G401 (cell line): Measurements from ENCODE around the gene PDE6B. TPM values are rescaled to one million over a fixed set of nuclear protein-coding genes. Genes with fewer than 3 reads are reported as not detected.

Source experiments
- DNase-seq: peaks from one replicate; pipeline ENCODE4 v3.0.0-alpha.2; 2015; ENCODE audit warnings: low spot score
- in situ Hi-C: cut with HindIII; loops from 2 replicates; pipeline ENCODE4 v1.10.0; 2016; ENCODE audit warnings: low sequenced_read_pairs, mixed read lengths
- total RNA-seq: library from RNA; depleted of rRNA; stranded (reverse); fragments of >200 nt; shearing (Covaris generic); gene quantifications from 2 replicates; pipeline ENCODE4 v1.2.3, GENCODE V29; 2014

The PDE6B gene
- total RNA-seq, 1 experiment from 2014 or later: 1.0 TPM

DNA sequence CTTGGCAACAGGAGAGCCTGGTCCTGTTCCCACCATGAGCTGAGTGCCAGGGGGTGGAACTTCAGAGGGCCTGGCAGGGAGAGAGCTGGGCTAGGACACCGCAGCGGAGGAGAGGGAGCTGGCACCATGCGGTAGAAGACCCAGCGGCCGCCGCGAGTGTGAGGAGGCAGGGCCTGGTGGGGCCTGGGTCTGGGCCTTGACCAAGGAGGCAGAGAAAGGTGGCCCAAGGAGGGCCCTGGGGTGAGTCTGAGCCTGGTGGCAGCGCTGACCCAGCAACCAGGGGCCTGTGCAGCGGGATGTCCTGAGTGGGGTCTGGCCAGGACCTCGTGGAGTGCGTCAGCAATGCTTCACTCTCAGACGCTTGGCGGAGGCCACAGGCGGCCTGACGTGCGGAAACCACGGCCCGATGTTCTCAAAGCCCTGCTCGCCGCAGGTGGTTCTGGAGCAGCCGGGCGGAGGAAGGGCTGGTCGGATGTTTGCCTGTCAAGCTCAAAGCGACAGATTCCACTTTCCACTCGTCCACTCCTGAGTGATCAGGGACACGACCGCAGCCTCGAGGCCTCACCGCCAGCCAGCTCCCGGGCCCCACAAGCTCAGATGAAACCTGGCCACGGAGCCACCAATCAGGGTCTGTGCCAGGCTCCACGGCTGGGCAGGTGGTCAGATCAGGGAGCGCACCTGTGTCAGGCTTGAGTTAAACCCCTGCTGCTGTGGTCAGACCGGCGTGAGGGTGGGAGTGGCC, 27.9 kb downstream of the PDE6B start:
- in situ Hi-C loops: no loop called here
- DNase-seq: no peak

DNA sequence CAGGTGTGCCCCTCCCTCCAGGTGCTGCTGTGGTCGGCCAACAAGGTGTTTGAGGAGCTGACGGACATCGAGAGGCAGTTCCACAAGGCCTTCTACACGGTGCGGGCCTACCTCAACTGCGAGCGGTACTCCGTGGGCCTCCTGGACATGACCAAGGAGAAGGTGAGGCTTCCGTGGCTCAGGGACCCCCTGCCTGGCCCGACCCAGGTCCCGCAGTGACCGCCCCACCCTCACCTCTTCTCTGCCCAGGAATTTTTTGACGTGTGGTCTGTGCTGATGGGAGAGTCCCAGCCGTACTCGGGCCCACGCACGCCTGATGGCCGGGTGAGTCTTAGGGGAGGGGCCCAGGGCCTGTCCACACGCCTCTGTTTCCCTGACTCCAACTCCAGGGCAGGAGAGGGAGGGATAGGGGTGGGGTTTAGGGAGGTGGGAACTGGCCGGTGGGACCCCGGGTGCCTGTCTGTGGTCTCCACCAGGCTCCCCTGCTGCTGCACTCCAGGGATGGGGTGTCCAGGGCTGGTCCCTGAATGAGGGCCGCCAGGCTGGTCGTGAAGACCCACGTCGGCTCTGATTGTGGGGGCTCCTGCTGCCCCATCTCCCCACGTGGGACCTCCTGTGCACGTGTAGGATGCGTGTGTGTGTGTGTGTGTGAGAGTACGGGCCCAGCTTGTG, 28.6 kb downstream of the PDE6B start:
- DNase-seq: no peak
- in situ Hi-C loops: no loop called here

DNA sequence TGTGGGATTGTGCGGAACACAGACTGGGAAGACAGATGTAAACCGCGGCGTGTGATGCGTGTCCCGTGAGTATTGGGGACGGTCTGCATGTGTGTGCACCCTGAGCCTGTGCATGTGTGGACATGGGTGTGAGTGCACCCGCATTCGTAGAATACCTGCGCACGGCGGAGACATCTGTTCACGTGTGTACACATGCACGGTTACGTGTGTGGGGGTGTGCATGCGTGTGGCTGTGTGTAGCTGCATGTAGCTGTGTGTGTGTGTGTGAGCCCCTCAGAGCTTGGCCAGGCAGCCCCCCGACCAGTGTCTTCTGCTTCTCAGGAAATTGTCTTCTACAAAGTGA, 29.1 kb downstream of the PDE6B start:
- DNase-seq: no peak
- in situ Hi-C loops: no loop called here

DNA sequence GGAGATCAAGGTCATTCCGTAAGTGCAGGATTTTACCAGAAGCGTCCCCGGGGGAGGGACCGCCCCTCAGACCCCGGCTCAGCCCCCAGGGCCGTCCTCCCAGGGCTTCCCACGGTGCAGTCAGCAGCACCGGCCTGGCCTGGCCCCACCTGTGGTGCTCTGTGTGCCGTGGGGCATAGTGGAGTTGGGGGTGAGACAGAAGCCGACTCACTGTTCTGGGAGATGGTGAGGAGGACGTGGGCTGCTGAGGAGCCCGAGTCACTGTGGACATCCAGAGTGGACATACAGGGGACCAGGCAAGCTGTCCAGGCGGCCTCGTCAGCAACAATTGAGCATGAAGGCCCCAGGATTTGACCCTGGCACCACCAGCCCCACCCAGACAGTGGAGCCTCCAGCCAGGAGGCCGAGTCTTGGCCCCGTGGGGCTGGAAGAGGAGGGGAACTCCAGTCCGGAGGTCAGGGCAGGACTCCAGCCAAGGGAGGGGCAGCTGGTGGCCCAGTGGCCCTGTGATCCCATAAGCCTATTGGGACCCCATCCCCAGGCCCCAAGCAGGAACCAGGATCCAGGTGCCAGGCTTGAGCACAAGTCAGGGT, 29.6 kb downstream of the PDE6B start:
- no peak for DNase-seq
- in situ Hi-C loops: no loop called here

DNA sequence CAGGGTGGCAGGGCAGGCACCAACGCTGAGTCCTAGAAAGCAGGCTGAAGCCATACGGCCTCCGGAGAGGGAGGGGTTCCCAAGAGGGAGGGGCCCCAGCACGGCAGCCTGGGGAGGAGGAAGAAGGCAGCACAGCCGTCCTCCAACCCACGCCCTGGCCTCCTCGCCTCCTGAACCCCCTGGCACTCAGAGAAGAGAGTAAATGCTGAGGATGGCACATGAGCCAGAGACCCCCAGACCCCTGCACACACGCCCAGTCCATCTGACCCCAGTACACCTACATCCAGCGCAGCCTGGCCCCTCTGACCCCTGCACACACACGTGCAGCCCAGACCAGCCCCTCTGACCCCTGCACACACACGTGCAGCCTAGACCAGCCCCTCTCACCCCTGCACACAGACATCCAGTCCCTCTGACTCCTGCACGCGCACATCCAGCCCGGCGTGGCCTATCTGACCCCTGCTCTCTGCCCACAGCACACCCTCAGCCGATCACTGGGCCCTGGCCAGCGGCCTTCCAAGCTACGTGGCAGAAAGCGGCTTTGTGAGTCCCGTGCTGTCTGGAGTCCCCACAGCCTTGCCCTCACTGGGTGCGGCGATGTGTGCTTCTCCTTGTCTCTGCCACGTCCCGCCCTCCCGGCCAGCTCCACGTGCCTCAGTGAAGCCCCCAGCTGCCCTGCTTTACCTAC, 30.2 kb downstream of the PDE6B start:
- in situ Hi-C loops: no loop called here
- DNase-seq: no peak

DNA sequence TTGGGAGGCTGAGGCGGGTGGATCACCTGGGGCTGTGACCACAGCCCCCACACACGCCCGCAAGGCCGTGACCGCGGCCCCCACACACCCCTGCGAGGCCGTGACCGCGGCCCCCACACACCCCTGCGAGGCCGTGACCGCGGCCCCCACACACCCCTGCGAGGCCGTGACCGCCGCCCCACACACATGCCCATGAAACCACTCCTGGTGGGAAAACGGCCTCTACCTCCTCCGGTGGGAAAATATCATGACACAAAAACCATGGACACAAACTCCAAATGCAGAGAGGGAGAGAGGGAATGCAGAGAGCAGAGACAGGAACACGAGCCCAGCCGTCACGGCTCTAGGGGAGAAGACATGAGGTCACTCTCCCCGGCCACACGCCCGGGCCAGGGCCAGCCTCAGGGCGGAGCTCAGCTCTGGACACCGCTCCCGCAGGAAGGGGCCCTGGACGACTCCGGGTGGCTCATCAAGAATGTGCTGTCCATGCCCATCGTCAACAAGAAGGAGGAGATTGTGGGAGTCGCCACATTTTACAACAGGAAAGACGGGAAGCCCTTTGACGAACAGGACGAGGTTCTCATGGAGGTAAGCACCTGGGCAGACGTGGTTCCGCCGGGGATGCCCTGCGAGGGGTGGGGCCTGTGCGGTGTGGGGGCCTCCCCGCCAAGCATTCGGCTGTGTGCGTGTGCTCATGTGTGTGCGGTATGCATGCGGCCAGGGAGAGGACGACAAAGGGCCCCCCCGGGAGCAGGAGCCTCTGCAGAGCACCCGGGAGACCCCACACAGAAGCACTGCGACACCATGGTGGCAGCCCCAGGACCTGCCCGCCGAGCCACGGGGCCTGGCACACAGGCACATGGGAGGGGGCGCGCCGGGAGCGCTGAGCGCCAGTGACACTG, 31.3 kb downstream of the PDE6B start:
- in situ Hi-C loops: no loop called here
- DNase-seq: no peak

DNA sequence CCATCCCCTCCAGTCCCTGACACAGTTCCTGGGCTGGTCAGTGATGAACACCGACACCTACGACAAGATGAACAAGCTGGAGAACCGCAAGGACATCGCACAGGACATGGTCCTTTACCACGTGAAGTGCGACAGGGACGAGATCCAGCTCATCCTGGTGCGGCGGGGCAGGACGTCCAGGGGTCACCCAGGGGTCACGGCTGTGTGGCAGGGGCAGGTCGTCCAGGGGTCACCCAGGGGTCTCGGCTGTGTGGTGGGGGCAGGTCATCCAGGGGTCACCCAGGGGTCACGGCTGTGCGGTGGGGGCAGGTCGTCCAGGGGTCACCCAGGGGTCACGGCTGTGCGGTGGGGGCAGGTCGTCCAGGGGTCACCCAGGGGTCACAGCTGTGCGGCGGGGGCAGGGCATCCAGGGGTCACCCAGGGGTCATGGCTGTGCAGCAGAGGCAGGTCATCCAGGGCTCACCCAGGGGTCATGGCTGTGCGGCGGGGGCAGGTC, 32.0 kb downstream of the PDE6B start:
- DNase-seq: no peak
- in situ Hi-C loops: no loop called here

DNA sequence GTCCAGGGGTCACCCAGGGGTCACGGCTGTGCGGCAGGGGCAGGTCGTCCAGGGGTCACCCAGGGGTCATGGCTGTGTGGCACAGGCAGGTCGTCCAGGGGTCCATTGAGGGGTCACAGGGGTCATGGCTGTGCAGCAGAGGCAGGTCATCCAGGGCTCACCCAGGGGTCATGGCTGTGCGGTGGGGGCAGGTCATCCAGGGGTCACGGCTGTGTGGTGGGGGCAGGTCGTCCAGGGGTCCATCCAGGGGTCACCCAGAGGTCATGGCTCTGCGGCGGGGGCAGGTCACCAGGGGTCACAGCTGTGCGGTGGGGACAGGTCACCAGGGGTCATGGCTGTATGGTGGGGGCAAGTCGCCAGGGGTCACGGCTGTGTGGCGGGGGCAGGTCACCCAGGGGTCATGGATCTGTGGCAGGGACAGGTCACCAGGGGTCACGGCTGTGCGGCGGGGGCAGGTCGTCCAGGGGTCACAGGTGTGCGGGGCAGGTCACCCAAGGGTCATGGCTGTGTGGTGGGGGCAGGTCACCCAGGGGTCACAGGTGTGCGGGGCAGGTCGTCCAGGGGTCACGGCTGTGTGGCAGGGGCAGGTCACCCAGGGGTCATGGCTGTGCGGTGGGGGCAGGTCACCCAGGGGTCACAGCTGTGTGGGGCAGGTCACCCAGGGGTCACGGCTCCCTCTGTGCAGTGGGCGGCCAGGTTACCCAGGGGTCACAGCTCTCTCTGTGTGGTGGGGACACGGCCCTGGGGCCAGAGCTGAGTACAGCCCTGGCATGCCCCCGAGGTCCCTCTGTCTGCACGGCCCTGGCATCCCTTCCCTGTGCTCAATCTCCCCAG, 32.7 kb downstream of the PDE6B start:
- no peak for DNase-seq
- in situ Hi-C loops: no loop called here

DNA sequence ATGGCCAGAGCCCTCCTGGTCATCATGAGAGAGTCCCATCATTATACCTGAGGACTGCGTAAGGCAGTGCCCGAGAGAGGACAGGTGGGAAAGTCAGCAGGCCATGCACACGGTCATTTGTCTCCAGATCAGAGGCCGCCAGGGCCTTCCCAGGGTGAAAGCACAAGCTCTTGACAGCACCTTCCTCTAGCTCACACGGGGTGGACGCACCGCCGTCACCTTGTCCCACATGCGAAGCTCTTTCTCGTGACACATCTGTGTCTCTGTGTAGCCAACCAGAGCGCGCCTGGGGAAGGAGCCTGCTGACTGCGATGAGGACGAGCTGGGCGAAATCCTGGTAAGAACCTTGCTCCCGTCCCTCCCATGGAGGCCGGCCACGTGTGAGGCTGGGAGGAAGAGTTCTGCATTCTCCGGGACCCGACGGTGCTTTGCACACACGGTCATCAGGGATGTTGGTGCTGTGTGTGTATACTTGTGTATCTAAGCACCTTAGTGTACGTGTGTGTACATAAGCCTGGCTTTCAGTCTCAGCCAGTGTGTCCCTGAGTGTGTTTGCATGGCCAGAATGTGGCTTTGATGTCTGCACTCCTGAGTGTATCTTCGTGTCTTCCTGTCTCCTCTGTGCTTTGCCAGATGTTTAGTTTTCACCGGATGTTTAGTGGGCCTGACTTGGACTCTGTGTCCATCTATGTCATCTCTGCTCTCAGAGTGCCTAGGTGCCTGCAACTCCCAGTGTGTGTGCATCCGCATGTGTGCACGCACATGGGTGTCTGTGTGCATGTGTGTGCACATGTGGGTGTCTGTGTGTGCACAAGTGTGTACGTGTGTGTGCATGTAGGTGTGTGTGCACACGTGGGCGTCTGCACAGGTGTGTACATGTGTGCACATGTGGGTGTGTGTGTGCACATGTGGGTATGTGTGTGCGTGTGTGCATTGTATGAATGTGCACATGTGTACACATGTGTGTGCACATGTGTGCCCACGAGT, 33.6 kb downstream of the PDE6B start:
- in situ Hi-C loops: no loop called here
- DNase-seq: no peak

DNA sequence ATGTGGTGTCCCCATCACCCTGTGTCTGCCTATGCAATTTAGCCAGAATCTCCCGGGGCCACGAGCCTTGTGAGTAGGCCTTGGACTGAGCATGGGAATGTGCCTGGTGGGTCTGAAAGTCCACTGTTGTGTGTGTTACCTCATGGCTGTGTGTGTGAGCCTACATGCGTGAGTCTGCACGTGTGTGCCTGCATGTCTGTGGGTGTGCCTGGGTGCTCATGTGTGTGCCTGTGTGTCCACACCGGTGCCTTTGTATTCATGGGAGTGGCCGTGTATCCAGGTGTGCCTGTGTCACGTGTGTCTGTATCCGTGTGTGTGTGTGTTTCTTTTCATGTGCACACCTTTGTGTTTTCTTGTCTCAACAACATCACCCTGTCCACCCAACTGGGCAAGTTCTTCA, 34.5 kb downstream of the PDE6B start:
- in situ Hi-C loops: no loop called here
- DNase-seq: no peak

DNA sequence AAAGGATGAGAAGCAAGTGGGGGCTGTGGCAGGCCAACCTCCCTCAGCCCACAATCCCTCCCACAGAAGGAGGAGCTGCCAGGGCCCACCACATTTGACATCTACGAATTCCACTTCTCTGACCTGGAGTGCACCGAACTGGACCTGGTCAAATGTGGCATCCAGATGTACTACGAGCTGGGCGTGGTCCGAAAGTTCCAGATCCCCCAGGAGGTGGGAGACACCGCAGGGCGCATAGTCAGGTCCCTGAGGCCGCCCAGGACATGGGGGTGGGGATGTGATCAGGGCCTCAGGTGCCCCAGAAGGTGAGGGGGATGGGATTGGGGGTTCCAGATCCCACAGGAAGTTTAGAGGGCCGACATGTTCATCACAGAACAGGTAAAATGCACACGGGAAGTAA, 35.0 kb downstream of the PDE6B start:
- no peak for DNase-seq
- in situ Hi-C loops: no loop called here

DNA sequence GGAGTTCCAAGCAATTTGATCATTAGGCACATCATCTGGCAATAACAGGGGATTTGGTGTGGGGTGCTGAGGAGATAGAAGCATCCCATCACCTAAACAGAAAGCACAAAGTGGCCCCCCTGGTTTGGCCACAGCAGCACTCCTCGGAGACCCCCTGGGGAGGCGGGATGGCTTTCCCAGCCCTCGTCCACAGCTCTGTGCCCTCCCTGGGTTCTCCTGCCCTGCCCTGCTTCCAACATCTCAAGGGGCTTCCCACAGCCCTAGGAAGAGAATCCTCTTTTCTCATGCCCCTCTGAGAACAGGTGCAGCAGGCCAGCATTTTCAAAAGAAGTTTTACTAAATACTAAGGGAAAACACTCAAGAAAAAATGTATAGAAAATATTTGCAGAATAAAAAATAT, 35.9 kb downstream of the PDE6B start:
- in situ Hi-C loops: no loop called here
- no peak for DNase-seq

DNA sequence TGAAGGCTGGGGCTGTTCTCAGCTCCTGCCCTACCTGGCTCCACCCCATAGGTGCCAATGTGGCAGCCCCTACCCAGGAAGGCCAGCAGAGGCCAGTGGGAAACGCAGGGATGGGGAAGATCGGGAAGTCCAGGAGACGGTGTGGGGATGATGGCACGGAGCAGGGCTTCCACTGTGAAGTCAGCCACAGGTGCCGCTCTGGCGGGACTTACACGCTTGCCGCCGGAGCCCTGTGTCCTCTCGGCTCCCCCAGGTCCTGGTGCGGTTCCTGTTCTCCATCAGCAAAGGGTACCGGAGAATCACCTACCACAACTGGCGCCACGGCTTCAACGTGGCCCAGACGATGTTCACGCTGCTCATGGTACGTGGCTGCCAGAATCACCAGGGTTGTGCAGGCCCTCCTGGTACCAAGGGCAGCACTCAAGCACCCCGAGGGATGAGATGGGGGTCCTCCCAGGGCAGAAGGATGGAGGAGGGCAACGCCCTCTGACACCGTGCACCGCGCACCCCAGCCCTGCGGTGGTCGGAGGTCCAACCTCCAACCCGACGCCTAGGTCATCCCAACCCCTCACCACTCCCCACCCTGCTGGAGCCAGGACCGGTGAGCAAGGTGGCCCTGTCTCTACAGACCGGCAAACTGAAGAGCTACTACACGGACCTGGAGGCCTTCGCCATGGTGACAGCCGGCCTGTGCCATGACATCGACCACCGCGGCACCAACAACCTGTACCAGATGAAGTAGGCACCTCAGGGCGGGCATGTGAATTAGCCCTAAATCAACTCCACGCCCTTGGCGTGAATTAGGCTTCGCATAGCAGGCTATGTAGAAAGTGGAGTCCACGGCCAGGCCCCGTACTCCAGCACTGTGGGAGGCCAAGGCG, 36.7 kb downstream of the PDE6B start:
- in situ Hi-C loops: no loop called here

DNA sequence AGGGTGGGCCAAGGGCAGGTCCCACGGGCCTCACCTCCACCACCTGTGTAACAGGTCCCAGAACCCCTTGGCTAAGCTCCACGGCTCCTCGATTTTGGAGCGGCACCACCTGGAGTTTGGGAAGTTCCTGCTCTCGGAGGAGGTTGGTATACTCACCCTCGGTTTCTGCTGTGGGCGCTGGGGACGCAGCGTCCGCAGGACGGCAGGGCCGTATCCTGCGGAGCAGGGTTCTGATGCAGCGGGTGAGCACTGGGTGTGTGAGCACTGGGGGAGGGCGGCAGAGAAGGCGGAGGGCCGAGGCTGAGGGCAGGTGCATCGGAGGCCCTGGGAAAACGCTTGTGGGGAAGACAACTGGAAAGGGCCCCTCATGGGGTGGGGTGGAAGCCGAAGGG, 37.7 kb downstream of the PDE6B start:
- DNase-seq: no peak
- in situ Hi-C loops: no loop called here

More for the DNA sequence above, 36.7 kb downstream of the PDE6B start:
- no peak for DNase-seq

DNA sequence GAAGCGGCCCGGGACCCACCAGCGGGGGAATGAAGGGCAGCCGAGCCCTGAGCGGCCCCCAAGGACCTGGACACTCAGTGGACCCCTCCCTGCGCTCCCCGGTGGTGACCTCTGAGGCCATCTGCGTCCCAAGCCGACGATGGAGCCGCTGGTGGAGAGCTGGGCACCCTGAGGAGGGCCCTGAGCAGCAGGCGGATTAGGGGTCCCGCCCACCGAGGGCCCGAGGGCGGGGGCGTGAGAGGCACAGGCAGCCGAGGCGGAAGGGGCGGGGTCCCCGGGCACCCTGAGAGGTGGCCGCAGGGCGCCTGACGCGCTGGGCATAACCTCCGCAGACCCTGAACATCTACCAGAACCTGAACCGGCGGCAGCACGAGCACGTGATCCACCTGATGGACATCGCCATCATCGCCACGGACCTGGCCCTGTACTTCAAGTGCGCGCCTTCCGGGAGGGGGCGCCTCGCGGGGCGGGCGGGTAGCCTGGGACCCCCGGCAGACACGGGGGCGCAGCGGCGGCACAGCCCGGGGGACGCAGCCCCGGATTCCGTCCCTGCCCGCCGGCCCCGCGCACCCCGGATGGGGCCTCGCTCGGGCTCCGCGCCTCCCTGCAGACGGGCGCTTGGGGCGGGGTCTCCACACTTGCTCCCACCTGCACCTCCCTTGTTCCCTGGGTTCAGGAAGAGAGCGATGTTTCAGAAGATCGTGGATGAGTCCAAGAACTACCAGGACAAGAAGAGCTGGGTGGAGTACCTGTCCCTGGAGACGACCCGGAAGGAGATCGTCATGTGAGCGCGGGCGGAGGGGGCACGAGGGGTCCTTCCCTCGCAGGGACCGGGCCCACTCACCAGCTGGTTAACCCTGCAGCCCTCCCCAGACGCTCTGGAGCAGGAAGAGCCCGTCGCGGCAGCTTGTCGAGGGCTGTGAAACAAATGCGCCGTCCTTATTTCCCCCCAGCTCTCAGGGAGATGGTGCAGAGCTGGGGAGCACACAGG, 38.4 kb downstream of the PDE6B start:
- DNase-seq: no peak
- in situ Hi-C loops: no loop called here
